GM10266 (cell line): ENCODE results near the gene CIB2.

Experiments
- DNase-seq: peaks from one replicate; pipeline ENCODE4 v3.0.0; 2012; ENCODE audit errors: extremely low spot score
- TF ChIP-seq, protein P1 (sequence below): IDR thresholded peaks from 2 replicates; pipeline ENCODE4 v1.5.1; 2012; ENCODE audit warnings: mild to moderate bottlenecking, low read depth; ENCODE audit not compliant: control insufficient read depth, insufficient read depth; ENCODE audit errors: missing control alignments

The CIB2 gene

DNA sequence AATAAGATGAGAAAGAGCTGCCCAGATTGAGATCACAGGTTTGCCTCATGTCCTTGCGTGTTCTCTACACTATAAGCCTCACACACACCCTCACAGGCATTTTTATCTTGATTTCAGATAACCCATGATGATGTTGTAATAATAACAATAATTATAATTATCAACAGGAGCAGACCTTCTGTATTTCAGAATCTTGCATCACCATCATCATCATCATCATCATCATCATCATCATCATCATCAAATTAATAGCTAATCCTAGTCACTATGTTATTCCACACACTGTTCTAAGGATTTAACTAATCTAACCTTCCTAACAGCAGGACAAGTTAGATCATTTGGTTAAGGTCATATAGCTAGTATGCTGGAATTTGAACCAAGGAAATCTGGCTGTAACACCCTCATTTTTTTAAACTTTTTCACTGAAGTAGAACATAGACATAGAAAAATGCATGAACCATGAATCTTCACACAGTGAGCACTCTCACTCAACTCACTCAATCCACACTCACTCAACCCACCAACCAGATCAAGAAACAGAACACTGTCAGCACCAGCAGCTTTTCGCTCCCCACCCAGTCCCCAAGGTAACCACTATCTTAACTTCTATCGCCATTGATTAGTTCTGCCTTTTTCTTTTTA is 40.7 kb downstream of the CIB2 start:
- no peak for DNase-seq
- TF ChIP-seq, protein P1, sequence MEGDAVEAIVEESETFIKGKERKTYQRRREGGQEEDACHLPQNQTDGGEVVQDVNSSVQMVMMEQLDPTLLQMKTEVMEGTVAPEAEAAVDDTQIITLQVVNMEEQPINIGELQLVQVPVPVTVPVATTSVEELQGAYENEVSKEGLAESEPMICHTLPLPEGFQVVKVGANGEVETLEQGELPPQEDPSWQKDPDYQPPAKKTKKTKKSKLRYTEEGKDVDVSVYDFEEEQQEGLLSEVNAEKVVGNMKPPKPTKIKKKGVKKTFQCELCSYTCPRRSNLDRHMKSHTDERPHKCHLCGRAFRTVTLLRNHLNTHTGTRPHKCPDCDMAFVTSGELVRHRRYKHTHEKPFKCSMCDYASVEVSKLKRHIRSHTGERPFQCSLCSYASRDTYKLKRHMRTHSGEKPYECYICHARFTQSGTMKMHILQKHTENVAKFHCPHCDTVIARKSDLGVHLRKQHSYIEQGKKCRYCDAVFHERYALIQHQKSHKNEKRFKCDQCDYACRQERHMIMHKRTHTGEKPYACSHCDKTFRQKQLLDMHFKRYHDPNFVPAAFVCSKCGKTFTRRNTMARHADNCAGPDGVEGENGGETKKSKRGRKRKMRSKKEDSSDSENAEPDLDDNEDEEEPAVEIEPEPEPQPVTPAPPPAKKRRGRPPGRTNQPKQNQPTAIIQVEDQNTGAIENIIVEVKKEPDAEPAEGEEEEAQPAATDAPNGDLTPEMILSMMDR, result no peak

DNA sequence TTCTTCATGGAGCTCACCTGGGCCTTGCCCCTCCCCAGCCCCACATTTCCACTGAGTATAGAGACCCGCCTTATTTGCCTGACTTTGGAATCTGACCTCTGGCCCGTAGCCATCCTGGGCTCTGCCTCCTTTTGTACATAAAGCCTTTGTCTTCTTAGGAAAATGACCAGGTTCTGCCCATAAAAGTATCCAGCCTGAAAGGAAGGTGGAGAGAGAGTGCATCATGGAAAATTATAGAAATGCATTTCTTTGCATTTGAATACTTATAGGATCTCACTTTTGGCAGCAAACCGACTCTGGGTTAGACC is 42.5 kb downstream of the CIB2 start:
- TF ChIP-seq, protein P1, result no peak
- DNase-seq, result no peak

DNA sequence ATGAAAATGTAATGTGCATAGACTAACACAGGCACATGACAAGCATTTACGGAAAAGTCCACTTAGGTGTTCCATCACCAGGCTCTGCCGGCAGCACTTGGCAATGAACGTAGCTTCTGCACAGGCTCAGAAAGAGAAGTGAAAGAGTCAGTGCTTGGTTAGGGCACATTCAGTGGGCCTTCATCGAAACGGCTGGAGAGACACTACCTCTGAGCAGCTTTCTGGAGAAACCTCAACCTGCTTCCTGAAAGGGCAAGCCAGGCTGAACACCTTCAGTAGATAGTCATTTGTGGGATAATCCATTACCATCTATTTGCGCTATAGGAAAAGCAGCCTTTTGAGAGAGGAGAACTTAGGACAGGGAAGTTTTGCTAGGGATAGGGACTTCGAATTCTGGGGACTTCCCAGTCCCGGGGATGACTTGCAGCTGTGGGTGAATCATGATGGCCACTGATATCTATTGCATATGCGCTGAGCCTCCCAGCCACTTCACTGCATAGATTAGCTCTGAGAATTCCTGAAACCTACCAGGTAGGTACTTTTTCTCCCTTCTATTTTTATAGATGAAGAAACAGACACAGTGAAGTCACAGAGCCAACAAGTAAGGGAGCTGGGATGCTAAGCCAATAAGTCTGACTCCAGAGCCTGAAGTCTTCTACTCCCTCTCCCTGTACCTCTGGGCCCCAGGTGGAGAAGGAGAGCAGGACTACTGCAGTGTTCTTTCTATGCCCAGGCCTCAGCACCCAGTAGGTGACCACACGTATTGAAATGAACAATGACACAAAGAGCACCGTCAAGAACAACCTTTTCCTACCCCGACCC is 43.1 kb downstream of the CIB2 start:
- TF ChIP-seq, protein P1, result no peak
- no peak for DNase-seq

DNA sequence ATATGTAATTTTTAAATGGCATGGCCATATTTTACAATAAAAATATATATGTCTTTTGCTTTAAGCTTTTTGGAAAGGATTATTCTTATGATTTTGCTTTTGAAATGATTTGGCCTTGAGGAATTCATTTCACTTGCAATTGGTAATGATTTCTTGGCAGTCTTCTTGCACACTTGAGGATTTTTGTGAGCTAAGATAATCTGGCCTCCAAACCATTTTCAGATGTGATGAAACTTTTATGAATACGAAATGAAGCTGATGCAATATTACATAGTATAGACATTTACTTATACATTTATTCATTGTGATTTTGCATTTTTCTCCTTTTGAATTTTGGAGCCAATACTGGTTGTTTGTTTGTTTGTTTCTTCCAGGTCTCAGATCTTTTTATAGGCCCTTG is 45.3 kb downstream of the CIB2 start:
- DNase-seq, result no peak
- TF ChIP-seq, protein P1, result no peak

DNA sequence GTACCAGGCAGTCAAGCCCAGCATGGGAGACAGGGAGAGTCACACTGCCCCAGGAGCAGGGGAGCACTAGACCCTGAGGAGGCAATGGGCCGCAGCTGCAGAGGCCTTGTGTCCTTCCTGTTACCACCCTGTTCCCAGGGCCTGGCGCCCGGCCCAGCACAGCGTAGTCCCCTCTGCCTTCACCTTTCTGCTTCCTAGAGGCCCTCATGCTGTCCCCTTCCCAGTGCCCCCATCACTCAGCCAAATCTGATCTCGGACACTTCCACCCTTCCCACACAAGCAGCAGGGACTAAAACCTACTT is 46.8 kb downstream of the CIB2 start:
- TF ChIP-seq, protein P1, result no peak
- DNase-seq, result no peak

DNA sequence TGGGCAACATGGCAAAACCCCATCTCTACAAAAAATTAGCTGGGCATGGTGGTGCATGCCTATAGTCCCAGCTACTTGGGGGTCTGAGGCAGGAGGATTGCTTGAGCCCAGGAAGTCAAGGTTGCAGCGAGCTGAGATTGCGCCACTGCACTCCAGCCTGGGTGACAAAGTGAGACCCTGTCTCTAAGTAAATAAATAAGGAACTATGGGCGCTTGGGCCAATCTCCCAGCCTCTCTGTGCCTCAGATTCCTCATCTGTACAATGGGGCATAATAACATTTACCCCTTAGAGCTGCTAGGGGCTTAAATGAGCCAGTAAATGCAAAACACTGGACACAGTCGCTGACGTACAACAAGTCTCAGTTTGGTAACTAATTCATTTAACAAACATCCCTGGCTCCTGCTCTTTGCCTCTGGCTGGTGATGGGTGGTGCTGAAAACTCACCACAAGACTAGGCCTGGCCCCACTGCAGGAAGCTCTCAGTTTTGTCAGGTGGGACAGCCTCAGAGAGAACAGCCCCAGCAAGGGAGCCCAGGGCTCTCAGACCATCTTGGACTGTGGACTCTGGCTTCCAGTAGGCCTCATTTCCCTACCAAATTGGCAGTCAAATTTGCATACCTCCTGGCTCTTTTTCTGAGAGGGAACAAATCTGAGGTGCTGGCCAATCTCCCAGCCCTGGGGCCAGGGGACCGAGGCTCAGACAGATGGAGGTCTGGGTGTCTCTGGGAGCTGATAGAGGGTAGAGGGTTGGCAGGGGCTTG is 47.4 kb downstream of the CIB2 start:
- TF ChIP-seq, protein P1, result no peak
- no peak for DNase-seq

DNA sequence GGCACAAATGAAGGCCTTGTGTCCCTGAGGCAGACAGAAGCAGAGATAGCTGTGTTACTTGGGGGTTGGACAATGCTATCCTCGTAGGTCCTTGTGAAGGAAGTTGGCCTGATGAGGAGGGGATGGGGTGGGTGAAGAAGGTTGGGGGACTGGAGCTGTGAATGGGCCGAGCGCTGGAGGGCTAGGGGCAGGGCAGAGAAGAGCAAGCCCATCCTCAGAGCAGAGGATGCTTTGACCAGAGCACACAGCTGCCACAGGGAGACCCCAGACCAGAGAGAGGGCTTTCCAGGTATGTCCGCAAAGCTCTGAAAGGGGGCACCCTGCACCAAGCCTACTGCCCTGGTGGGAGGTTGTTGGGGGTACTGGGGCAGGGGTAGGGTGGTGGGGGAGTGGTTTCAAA is 48.1 kb downstream of the CIB2 start:
- no peak for DNase-seq
- TF ChIP-seq, protein P1, result no peak
